Natural killer cell (primary cell): ENCODE results near the gene BRI3. TPM values are rescaled to one million over a fixed set of nuclear protein-coding genes. Genes with fewer than 3 reads are reported as not detected.

Experiments
- ATAC-seq, 3 donors: fragments of 150-1000 bp in 2 of 3; fragments of 200-7000 bp in 1 of 3; cut with Tn5 transposase; 1 replicate in 1 of 3; 2 replicates in 2 of 3; pipeline ENCODE4 v1.10.0; 2021; ENCODE audit warnings: mild to moderate bottlenecking in 2 of 3, moderate library complexity in 2 of 3
- DNase-seq, 2 donors: peaks; one replicate each; pipeline versions ENCODE4 v3.0.0 to v3.0.0-alpha.2; 2013 to 2021; ENCODE audit warnings: mixed read lengths in 1 of 2
- H3K27ac ChIP-seq: one replicate; pipeline ENCODE4 v1.5.1; 2013; ENCODE audit warnings: mild to moderate bottlenecking, low read length
- H3K27me3 ChIP-seq: one replicate; pipeline ENCODE4 v1.6.1; 2013; ENCODE audit warnings: low read length; ENCODE audit not compliant: control insufficient read depth, insufficient read depth
- H3K36me3 ChIP-seq: one replicate; pipeline ENCODE4 v1.6.1; 2013; ENCODE audit warnings: low read length; ENCODE audit not compliant: control insufficient read depth, insufficient read depth
- H3K4me1 ChIP-seq: one replicate; pipeline ENCODE4 v1.6.1; 2013; ENCODE audit warnings: low read length; ENCODE audit not compliant: control insufficient read depth, insufficient read depth
- H3K4me3 ChIP-seq: one replicate; pipeline ENCODE4 v1.5.1; 2013; ENCODE audit warnings: low read length
- H3K9me3 ChIP-seq: one replicate; pipeline ENCODE4 v1.6.1; 2013; ENCODE audit warnings: low read length; ENCODE audit not compliant: control insufficient read depth, insufficient read depth
- H3K27ac Mint-ChIP-seq, 2 donors: one replicate each; pipeline ENCODE4 v1.8.0; 2022; ENCODE audit warnings: mild to moderate bottlenecking in 2 of 2, mixed read lengths in 2 of 2, moderate library complexity in 1 of 2
- H3K27me3 Mint-ChIP-seq, 2 donors: one replicate each; pipeline ENCODE4 v1.8.0; 2022; ENCODE audit warnings: low read depth in 2 of 2, mixed read lengths in 2 of 2
- H3K36me3 Mint-ChIP-seq: one replicate; pipeline ENCODE4 v1.8.0; 2022; ENCODE audit warnings: mixed read lengths
- H3K4me1 Mint-ChIP-seq, 2 donors: one replicate each; pipeline ENCODE4 v1.8.0; 2022; ENCODE audit warnings: mixed read lengths in 2 of 2
- H3K4me3 Mint-ChIP-seq: one replicate; pipeline ENCODE4 v1.8.0; 2022; ENCODE audit warnings: mild to moderate bottlenecking, moderate library complexity, mixed read lengths
- H3K9me3 Mint-ChIP-seq, 2 donors: one replicate each; pipeline ENCODE4 v1.8.0; 2022; ENCODE audit warnings: mixed read lengths in 2 of 2
- CTCF ChIP-seq: fragments of 200-600 bp; IDR thresholded peaks from one replicate; pipeline ENCODE4 v1.8.0; 2022; ENCODE audit warnings: antibody characterized with exemption
- WGBS: methylation state at CpG from one replicate; pipeline ENCODE4 v1.1.7; 2013; ENCODE audit warnings: missing lambda C conversion rate; ENCODE audit not compliant: insufficient coverage; 5-methylcytosine and 5-hydroxymethylcytosine counted together
- intact Hi-C: fragments of 100-400 bp; cut with micrococcal nuclease; formaldehyde crosslinking; loops from one replicate; pipeline ENCODE4 v1.14.2; 2022
- total RNA-seq, 4 donors: library from RNA; stranded (reverse); fragments of 120-200 nt in 1 of 4; gene quantifications; one replicate each; pipeline versions ENCODE4 v1.2.3 to v1.2.4, GENCODE V29; 2013 to 2022

BRI3 gene
- total RNA-seq, 3 donors from 2014 or later (not counting 1 experiment from before 2014, with no cell fraction given), result 81.9 to 97.1 (median 90.0) TPM

- intact Hi-C loops, result no loop called here
- ATAC-seq (no peak), DNase-seq (no peak)
- no peak overlapping the region for H3K4me3 Mint-ChIP-seq
- H3K4me1 Mint-ChIP-seq, result no peaks in the 10 kb centered on the region
- Histone ChIP-seq H3K4me1 (no peaks in the 10 kb centered on the region), H3K27me3 (no peaks in the 10 kb centered on the region), H3K9me3 (no peaks in the 10 kb centered on the region), H3K27ac (no peak overlapping the region), H3K36me3 (no peaks in the 10 kb centered on the region), H3K4me3 (no peak overlapping the region)
- TF ChIP-seq CTCF, result no peak
- peaks cover 5 to 12% of the 10 kb centered on the region in 2 donors for H3K27me3 Mint-ChIP-seq
- H3K36me3 Mint-ChIP-seq, result no peaks in the 10 kb centered on the region
- WGBS, result 68% methylated on average over 28 of the region's 28 CpGs
- H3K9me3 Mint-ChIP-seq, result no peaks in the 10 kb centered on the region
- H3K27ac Mint-ChIP-seq, result no peak overlapping the region
Observed at GRCh38 chr7:98323597-98324322, 42.3 kb downstream of the BRI3 start.

- DNase-seq (no peak), ATAC-seq (no peak)
- intact Hi-C loops, result no loop called here
- Mint-ChIP-seq H3K27ac (no peak overlapping the region), H3K27me3 (peaks cover 6 to 16% of the 10 kb centered on the region in 2 donors), H3K4me1 (no peaks in the 10 kb centered on the region), H3K36me3 (no peaks in the 10 kb centered on the region), H3K9me3 (no peaks in the 10 kb centered on the region), H3K4me3 (no peak overlapping the region)
- no peak for TF ChIP-seq CTCF
- Histone ChIP-seq H3K36me3 (no peaks in the 10 kb centered on the region), H3K4me1 (no peaks in the 10 kb centered on the region), H3K4me3 (no peak overlapping the region), H3K27ac (no peak overlapping the region), H3K27me3 (no peaks in the 10 kb centered on the region), H3K9me3 (no peaks in the 10 kb centered on the region)
- WGBS, result 97% methylated on average over 6 of the region's 6 CpGs
Observed at GRCh38 chr7:98324782-98325181, 43.3 kb downstream of the BRI3 start.

GRCh38 chr7:98329100-98329790 lies 47.8 kb downstream of the BRI3 start:
- ATAC-seq (no peak), DNase-seq (no peak)
- Mint-ChIP-seq H3K4me1 (no peaks in the 10 kb centered on the region), H3K27me3 (peaks cover 8 to 9% of the 10 kb centered on the region in 2 donors), H3K9me3 (peaks cover 0 to 3% of the 10 kb centered on the region in 2 donors), H3K4me3 (no peak overlapping the region), H3K36me3 (no peaks in the 10 kb centered on the region), H3K27ac (no peak overlapping the region)
- 81% methylated on average over 14 of the region's 14 CpGs for WGBS
- no peaks in the 10 kb centered on the region for H3K9me3 ChIP-seq
- H3K36me3 ChIP-seq, result no peaks in the 10 kb centered on the region
- intact Hi-C loops, result no loop called here
- H3K4me1 ChIP-seq, result no peaks in the 10 kb centered on the region
- no peak for TF ChIP-seq CTCF
- no peak overlapping the region for H3K27ac ChIP-seq
- no peak overlapping the region for H3K4me3 ChIP-seq
- no peaks in the 10 kb centered on the region for H3K27me3 ChIP-seq
